Stimulated activated CD8-positive, alpha-beta memory T cell treated with anti-CD3 and anti-CD28 coated beads, Interleukin-4, amount 100 ng/mL, for 24 hours (primary cell): Measurements from ENCODE around the gene CEACAM8.
"Not testable (repeated sequence)": the region's sequence is repeated elsewhere in the genome, so short reads cannot be mapped to it uniquely, and the experiment has no call there.

Source experiments
- DNase-seq: peaks from one replicate; pipeline ENCODE4 v3.0.0-alpha.2; 2020; ENCODE audit warnings: low read depth

CEACAM8 gene

DNA sequence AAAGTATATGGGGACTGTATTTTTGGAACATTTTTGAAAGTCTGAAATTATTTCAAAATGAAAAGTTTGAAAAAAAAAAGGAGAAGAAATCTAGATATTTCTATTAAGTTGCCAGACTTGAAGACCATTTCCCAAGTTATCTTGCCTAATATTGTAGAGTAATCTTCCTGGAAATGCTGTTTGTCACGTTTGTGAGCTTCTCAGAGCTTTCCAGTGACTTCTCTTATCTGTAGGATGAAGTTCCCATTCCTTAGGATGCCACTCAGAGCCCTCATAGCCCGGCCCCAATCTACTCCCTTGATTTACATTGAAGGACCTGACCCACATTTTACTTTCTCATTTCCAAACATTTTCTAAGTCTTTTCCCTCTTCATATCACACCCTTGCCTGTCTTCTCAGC is 23.6 kb downstream of the CEACAM8 start:
- no peak for DNase-seq

DNA sequence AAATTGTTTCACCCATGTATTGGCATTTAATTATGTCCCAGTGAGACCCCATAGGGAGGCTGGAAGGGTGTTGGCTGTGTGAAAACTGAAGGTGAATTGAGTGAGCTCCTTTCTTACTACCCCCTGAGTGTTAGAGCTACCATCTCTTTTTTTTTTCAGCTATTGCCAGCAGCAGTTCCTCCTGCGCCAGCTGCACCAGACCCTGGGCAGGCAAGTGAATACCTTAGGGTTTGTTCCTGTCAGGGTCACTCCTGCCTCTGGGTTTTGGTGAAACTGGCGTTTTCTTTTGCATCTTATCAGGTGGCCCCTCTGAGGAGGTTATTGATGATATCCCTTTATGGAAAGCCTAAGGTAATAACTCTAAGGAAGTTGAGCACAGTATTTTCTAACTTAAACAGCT is 25.5 kb downstream of the CEACAM8 start:
- DNase-seq, result no peak

DNA sequence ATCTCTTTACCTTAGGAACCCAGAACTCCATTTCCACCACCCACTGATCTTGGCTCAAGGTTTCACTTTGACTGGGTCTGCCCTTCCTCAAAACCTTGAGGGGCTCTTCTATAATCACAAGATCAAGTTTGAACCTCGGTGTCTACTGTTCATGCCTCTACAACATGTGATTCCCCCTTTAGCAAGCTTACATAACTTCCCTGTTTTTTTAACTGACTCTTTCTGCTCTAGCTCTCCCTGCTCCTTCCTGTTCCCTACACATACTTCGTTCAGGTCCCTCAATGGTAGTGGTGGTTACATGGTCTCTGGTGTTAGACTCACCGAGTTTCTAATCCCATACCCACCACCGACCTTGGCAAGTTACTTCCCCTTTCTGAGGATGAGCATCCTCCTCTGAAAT is 26.7 kb downstream of the CEACAM8 start:
- DNase-seq, result no peak

GRCh38 chr19:42567567-42567966 is 27.2 kb downstream of the CEACAM8 start:
- DNase-seq, result no peak

GRCh38 chr19:42563352-42564210 is 31.1 kb downstream of the CEACAM8 start:
- DNase-seq, result no peak

GRCh38 chr19:42561512-42561911 is 33.2 kb downstream of the CEACAM8 start:
- no peak for DNase-seq

DNA sequence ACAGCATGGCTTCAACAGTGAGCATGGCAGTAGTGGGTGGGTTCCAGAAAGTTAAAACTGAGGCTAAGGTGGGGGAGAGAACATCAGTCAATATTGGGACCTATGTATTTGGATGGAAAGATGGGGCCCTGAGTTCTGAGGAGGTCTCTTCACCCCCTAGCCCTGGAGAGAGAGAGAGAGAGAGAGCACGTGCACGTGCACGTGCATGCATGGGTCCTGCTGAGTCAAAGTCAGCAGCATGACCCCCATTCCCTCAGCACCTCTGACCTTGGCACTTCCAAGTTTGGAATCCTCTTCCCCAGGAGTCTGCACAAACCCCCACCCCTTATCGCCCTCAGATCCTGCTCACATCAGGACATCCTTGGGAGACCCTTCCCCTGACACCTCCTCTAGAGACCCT is 34.0 kb downstream of the CEACAM8 start:
- no peak for DNase-seq

DNA sequence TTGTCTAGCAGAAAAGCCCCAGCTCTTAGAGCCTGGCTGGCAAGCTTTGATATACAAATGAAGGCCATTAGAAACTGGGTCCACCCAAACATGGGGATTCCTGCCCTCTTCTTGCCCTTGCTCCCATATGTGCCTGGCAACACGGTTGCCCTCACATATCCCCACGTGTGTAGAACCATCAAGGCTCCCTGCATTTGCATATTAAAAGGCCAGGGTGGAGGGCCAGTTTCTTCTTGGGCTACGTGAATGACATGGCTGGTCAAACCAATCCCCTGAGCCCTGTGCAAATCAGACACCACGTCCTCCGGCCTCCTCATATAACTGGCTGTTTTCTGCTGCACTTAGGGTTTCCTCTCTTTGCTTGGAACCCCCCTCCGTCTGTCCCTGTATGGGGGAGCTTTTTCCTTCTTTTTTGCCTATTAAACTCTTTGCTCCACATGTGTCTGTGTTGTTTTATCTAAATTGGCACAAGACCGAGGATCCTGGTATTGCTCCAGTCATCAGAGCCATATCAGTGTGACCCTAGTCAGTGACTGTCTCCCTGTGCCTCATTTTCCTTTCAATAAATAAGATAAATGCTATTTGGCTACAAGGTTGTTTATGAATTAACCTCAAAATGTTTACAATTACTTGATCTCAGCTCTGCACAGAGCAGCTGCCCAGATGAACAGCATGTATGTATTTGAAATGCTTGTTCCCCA is 36.1 kb downstream of the CEACAM8 start:
- no peak for DNase-seq

- not testable (repeated sequence) for DNase-seq
Observed at GRCh38 chr19:42557386-42557871, 37.3 kb downstream of the CEACAM8 start.

DNA sequence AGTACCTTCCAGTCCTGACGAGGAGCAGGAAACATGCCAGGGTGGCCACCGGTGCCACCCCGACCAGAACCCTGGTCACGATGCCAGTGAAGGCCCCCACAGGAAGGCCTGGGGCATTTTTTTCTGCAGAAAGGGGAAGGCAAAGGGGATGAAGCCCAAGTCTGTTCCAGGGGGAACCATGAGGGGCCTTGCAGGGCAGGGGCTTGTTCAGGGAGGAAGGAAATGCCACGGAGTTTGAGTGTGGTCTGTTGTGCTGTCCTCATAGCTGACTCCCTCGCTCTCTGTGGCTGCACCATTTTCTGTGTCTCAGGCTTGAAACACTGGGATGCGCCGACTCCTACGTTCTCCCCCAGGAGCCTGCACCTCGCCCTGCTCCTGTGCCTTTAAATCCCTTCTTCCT is 38.9 kb downstream of the CEACAM8 start:
- DNase-seq, result no peak

DNA sequence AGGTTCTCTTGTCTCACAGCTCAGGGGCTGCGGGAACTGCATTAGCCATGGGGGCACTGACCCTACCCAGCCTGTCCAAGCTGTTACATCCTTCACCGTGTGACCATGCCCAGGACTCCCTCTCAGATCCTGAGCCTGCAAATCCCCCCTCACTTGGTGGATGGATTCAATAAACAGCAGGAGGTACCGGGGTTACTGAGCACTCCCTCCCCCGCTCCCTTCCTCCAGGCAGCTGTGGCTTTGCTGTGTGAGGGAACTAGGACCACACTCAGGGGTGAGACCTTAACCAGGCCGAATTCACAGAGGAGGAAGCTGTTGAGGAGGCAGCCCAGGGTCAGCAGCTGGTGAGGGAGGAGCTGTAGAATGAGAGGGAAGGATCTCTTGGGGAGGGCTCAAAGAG is 39.4 kb downstream of the CEACAM8 start:
- DNase-seq, result no peak

DNA sequence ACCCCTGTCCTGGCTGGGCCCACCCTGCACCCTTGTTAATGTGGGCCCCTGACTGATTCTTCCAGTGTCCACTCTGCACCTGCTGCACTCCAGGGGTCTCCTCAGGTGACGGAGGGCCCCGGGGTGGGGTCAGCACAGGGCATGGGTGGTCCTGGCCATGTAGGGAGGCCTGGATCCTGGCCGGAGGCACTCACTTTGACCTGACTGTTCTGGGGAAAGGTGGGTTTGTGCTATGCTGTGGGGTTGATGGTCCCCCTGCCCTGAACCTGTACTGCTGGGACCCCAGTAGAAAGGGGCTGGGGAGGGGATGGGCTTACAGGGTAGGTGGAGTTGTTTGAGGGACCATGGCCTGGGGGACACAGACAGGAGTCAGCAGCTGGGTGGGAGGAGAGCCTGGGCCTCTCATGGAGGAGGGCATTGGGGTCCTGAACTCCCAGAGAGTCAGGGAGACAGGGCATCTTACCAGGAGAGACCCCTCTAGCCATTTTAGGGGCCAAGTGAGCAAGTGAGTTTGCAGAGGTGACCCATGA is 40.6 kb downstream of the CEACAM8 start:
- DNase-seq, result no peak

DNA sequence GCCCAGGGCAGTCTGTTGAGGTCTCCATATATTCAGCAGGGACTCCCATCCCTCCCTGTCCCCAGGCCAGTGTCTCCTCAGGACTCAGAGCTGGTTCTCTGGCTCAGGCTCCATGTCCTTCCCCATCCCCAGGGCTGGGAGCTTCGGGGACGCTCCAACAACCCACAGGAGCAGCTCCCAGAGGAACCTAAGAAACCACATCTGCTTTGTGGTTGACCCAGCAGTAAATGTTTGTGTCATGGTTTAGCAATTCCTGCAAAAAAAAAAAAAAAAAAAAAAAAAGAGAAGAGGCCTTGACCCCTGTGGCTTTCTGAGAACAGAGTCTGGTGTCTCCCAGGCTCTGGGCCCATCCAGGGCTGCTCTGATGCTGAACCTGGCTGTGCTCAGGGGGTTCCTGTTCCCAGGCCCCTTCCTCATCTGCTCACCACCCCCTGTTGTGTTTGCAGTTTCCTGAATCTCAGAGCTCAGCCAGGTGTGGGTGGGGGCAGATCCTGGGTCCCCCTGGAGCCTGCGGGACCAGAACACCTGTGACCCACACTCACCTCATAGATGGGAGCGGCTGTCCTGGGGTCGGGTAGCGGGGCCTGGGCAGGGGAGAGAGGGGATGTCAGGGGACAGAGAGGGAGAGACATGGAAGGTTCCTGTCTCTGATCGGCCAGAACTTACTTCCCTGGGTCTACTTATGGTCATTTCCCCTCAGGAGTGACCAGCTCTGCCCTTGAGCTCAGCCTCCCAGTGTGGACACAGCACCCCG is 41.3 kb downstream of the CEACAM8 start:
- DNase-seq, result no peak

- no peak for DNase-seq
Observed at GRCh38 chr19:42552086-42553065, 42.3 kb downstream of the CEACAM8 start.

GRCh38 chr19:42550521-42550920 is 44.2 kb downstream of the CEACAM8 start:
- DNase-seq, result not testable (repeated sequence)

GRCh38 chr19:42549067-42549466 is 45.7 kb downstream of the CEACAM8 start:
- DNase-seq, result not testable (repeated sequence)

GRCh38 chr19:42548552-42548951 is 46.2 kb downstream of the CEACAM8 start:
- no peak for DNase-seq

DNA sequence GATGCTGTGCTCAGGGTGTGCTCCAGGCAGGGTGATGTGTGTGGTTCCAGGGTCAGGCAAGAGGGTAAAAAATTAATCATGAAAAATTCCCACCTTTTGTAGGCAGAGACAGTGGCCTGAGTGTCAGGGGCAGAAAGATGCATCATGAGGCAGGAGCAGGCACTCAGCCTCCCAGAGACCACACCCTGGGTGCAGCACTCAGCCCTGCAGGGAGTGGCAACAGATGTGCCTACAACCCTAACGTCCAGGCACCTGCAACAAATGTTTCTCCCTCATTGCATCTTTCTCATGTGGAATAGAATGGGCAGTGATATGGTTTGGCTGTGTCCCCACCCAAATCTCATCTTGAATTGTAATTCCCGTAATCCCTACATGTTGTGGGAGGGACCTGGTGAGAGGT is 46.8 kb downstream of the CEACAM8 start:
- no peak for DNase-seq

DNA sequence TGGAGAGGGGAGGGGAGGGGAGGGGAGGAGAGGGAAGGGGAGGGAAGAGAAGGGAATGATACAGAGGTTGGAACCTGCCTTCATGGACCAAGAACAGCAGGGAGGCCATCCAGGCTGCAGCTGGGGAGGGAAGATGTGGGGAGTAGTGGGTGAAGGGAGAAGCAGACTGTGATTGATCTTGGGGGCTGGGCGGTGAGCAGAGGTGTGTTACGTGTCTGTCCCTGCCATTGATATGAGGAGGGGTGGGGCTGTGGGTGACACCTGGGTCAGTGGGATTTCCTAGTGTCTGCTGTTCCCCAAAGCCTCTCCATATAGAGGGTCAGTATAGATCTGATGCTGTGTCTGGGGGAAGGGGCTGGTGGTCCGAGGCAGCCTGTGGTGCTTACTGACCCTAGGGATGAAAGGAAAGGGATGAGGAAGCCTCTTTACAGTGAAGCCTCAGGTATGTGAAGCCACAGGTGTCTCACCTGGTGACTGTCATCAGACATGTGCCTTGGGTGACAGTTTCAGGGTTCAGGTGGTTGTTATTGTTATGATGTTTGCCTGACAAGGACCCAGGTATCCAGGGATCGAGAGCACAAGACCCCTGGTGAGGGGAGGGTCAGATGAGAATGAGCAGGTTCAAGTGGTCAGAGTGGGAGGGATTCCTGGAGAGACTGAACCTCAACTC is 47.8 kb downstream of the CEACAM8 start:
- DNase-seq, result no peak

- DNase-seq, result no peak
Observed at GRCh38 chr19:42544146-42544545, 50.6 kb downstream of the CEACAM8 start.

DNA sequence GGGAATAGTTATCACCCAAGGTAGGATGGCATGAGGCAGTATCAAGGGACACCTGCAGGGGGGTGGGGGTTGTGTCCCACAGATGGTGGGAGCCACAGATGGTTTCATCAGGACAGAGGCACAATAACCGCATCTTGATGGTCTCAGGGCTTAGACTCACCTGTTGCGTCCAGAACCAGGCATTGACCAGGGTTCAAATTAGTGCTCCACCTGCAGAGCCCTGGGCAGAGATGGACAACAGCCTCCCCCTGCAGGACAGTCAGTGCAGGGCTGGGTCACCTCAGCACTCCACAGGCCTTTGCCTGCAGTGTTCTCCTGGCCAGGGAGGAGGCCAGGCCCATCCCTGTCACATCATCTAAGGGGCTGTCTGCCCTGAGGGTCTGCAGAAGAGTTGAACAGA is 51.9 kb downstream of the CEACAM8 start:
- no peak for DNase-seq
